ENCODE measurements around the gene CDK16. TPM values are rescaled to one million over a fixed set of nuclear protein-coding genes. Genes with fewer than 3 reads are reported as not detected.

Gene CDK16
- polyA plus RNA-seq, 1 donor from 2014 or later: 99.0 TPM

- H3K27ac ChIP-seq (ENCODE audit: low read length): no peak overlapping the region
- no peaks in the 10 kb centered on the region for H3F3A ChIP-seq (ENCODE audit: insufficient read depth, low read length, poor library complexity, severe bottlenecking)
- H3K9ac ChIP-seq (ENCODE audit: low read length): no peak overlapping the region
- peaks cover 45% of the 10 kb centered on the region for H3K79me2 ChIP-seq (replicated peaks; ENCODE audit: insufficient read depth, low read length)
- H3K4me3 ChIP-seq (ENCODE audit: low read length): peak overlapping the region; percentile 85
- H2AFZ ChIP-seq (ENCODE audit: low read depth, low read length): no peak overlapping the region
- peaks cover 15% of the 10 kb centered on the region for H4K20me1 ChIP-seq (ENCODE audit: insufficient read depth)
- H3K4me2 ChIP-seq (ENCODE audit: low read length): no peak overlapping the region
- no peak for TF ChIP-seq POLR2AphosphoS5 (IDR thresholded peaks at IDR 0.05)
- TF ChIP-seq SMC3 (conservative IDR thresholded peaks at IDR 0.05; ENCODE audit: poor library complexity): no peak
- no peak for TF ChIP-seq REST (IDR thresholded peaks at IDR 0.05; ENCODE audit: borderline replicate concordance)
- no peak for TF ChIP-seq TAF1 (IDR thresholded peaks at IDR 0.05; ENCODE audit: low read depth)
- TF ChIP-seq CTCF (IDR thresholded peaks at IDR 0.05; ENCODE audit: poor library complexity, severe bottlenecking): no peak
- no peak for TF ChIP-seq RAD21 (conservative IDR thresholded peaks at IDR 0.05)
- TF ChIP-seq MXI1 (conservative IDR thresholded peaks at IDR 0.05; ENCODE audit: poor library complexity, severe bottlenecking): no peak
- TF ChIP-seq EZH2 (IDR thresholded peaks at IDR 0.05; ENCODE audit: borderline replicate concordance, insufficient read depth, low read length, poor library complexity, severe bottlenecking): no peak
- no peak for TF ChIP-seq EP300 (conservative IDR thresholded peaks at IDR 0.05; ENCODE audit: poor library complexity, severe bottlenecking)
- H3K27me3 ChIP-seq (ENCODE audit: insufficient read depth, low read depth, low read length): no peaks in the 10 kb centered on the region
- no peaks in the 10 kb centered on the region for H3K9me2 ChIP-seq (ENCODE audit: insufficient read depth, low read length)
- H3K9me3 ChIP-seq (ENCODE audit: low read length): no peaks in the 10 kb centered on the region
- H3K36me3 ChIP-seq (ENCODE audit: insufficient read depth, low read length): no peaks in the 10 kb centered on the region
Measured at GRCh38 chrX:47198026-47198686, 20.3 kb upstream of the CDK16 start.

- H3K36me3 ChIP-seq (ENCODE audit: insufficient read depth, low read length): no peaks in the 10 kb centered on the region
Measured at GRCh38 chrX:47198687-47199080, 19.8 kb upstream of the CDK16 start.

More at GRCh38 chrX:47198687-47199080, 19.8 kb upstream of the CDK16 start:
- no peaks in the 10 kb centered on the region for H3F3A ChIP-seq (ENCODE audit: insufficient read depth, low read length, poor library complexity, severe bottlenecking)
- no peaks in the 10 kb centered on the region for H3K27me3 ChIP-seq (ENCODE audit: insufficient read depth, low read depth, low read length)
- no peak overlapping the region for H3K27ac ChIP-seq (ENCODE audit: low read length)
- no peak overlapping the region for H3K9ac ChIP-seq (ENCODE audit: low read length)
- no peak for TF ChIP-seq EZH2 (IDR thresholded peaks at IDR 0.05; ENCODE audit: borderline replicate concordance, insufficient read depth, low read length, poor library complexity, severe bottlenecking)
- no peak for TF ChIP-seq RAD21 (conservative IDR thresholded peaks at IDR 0.05)
- no peak for TF ChIP-seq SMC3 (conservative IDR thresholded peaks at IDR 0.05; ENCODE audit: poor library complexity)
- TF ChIP-seq EP300 (conservative IDR thresholded peaks at IDR 0.05; ENCODE audit: poor library complexity, severe bottlenecking): no peak
- no peak for TF ChIP-seq TAF1 (IDR thresholded peaks at IDR 0.05; ENCODE audit: low read depth)
- TF ChIP-seq MXI1 (conservative IDR thresholded peaks at IDR 0.05; ENCODE audit: poor library complexity, severe bottlenecking): no peak
- no peak for TF ChIP-seq CTCF (IDR thresholded peaks at IDR 0.05; ENCODE audit: poor library complexity, severe bottlenecking)
- no peak for TF ChIP-seq REST (IDR thresholded peaks at IDR 0.05; ENCODE audit: borderline replicate concordance)
- TF ChIP-seq POLR2AphosphoS5 (IDR thresholded peaks at IDR 0.05): no peak
- peaks cover 15% of the 10 kb centered on the region for H4K20me1 ChIP-seq (ENCODE audit: insufficient read depth)
- no peaks in the 10 kb centered on the region for H3K9me2 ChIP-seq (ENCODE audit: insufficient read depth, low read length)
- H3K9me3 ChIP-seq (ENCODE audit: low read length): no peaks in the 10 kb centered on the region
- no peak overlapping the region for H3K4me3 ChIP-seq (ENCODE audit: low read length)
- no peak overlapping the region for H3K4me2 ChIP-seq (ENCODE audit: low read length)
- peaks cover 45% of the 10 kb centered on the region for H3K79me2 ChIP-seq (replicated peaks; ENCODE audit: insufficient read depth, low read length)
- no peak overlapping the region for H2AFZ ChIP-seq (ENCODE audit: low read depth, low read length)

Data from neural cell (in vitro differentiated cells).